DMS114 treated with DMSO at 0.1 percent for 48 hours (cell line): ENCODE data around the gene MLLT6.

Experiments used
- DNase-seq: peaks from one replicate; lab custom pipeline; 2025; ENCODE audit not compliant: unreplicated experiment; lab: John Stamatoyannopoulos, UW

Gene MLLT6

DNA sequence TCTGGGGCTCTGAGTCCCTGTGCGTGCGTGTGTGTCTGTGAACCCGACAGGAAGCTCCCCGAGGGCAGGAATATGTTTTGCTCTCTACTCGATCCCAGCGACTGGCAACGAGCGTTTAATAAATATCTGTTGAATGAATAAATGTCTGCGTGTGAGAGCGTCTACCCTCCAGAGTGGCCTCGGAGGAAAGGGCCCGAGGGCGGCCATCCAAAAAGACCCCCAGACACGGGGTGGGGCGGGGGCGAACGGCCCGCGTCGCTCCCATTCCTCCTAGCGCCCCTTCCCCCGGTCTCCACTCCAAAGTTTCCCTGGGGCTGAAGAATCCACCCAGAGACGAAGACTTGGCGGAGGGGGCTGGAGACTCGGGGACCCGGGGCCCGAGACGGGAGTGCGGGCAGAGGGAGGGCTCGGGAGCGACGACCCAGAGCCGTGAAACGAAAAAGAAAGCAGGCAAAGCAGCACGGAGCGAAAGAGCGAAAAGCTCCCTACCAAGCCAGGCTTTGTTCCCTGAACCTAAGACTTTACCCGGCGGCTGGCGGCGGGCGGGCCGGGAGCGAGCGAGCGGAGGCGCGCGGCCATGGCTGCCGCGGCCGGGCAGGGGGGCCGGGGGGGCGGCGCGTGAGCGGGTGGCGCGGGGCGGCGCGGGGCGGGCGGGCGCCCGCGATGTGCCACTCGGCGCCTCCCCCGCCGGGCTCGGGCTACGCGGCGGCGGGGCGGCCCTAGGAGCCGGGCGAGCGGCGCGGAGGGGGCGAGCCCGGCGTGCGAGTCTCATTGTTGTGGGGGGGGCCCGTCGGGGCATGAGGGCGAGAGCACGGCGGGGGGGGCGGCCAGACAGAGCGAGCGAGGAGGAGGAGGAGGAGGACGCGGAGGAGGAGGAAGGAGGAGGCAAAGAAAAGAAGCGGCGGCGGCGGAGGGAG, at the start of gene MLLT6:
Gene MLLT6 (plus strand): TSS at position 668 of the 917 bp plus-strand sequence. CDS start 360 bp downstream, outside the sequence.
- DNase-seq: peak; percentile 57

DNA sequence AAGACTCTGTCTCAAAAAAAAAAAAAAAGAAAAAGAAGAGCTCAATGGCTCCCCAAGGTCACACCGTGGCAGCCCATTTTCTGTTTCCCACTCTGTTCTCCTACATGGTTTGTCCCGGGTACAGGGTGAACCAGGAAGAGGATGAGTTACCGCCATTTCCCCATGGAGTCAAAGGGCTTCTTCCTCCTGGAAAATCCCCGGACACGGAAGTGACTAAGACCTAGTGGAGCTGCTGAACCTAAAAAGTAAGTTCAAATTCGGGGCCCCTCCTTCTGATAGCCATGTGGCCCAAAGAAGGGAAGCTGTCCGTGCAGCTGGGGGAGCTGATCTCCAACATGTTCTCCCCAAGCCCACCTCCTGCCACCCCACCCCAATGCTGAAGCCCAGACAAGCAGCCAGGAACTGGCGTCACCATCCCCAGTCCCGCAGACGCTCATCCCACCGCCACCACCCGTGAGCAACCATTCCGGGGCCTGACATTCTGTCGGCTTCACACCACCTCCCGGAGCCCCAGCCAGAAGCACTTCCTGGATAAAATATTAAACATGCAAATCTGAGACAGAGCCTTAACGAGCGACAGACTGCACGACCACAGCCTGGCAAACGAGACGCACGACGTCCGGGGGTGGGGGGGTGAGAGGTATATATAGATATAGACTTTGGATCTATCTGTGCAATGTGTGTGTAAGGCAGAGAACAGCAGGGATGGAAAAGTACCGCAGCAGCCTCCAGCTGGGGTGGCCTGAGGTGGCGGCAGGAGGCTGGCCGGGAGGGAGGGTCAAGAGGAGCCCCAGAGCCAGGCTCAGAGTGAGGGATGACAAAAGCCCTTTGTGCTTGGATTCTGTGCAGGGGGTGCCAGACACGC, 47.9 kb upstream of the MLLT6 start:
- DNase-seq: no peak

DNA sequence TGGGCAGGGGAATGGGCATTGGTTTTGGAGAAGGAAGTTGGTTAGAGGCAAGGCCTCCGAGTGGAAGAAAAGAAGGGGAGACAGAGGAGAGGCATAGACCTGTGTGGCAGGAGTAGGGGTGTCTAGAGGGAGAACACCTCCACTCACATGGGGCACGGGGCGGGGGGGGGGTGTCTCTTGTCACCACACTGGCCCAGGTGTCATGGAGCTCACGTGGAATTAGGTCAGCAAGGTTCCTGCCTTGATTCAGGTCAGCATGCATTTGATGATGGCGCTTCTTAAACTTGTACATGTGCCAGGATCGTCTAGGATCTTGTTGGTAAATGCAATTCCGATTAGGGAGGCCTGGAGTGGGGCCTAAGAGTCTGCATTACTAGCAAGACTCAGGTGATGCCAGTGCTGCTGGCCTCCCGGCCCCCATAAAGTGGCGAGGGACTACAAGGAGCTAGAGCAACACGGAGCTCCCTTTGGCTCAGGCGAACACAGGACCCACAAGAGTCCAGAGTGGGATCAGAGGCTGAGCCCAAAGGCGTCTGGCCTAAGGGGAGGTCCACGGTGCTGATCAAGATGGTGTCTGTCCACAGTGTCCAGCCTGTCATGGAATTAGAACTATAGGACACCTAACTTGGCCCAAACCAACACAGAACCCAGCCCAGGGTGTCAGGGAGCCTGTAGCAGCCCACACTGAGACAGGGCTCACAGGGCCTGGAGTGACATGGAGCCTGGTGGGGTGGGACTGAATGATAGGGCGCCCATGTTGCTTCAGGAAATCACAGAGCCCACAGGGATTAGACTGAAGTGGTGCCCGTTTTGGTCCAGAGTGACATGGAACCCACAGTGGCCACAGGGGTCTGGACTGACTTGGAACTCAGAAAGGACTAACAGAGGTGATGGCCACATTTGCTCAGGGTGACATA, 47.0 kb upstream of the MLLT6 start:
- no peak for DNase-seq

DNA sequence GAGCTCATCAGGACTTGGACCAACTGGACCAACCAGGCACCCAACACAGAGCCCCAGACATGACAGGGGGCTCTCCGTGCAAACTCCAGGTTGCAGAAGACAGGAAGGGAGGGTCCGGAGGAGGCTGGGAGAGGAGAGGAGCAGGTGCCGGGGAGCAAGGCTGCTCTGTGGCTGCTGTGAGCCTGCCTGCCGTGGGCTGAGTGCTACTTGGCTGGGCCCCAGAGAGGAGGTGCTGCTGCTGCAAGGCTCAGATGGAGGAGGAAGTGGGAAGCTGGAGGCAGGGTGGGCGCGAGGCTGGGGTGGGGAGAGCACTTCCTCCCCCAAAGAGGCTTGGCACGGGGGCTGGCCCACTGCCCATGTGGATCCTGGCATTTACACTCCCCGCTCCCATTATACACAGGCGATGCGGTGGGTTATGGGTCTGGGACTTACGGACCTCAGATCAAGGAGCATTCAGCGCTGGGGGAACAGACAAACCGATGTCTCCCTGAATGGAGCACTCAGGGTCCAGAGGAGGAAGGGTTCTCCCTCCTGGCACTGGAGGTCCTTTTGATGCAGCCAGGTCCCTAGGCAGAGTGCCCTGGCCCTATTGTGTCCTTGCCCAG, 46.2 kb upstream of the MLLT6 start:
- no peak for DNase-seq

DNA sequence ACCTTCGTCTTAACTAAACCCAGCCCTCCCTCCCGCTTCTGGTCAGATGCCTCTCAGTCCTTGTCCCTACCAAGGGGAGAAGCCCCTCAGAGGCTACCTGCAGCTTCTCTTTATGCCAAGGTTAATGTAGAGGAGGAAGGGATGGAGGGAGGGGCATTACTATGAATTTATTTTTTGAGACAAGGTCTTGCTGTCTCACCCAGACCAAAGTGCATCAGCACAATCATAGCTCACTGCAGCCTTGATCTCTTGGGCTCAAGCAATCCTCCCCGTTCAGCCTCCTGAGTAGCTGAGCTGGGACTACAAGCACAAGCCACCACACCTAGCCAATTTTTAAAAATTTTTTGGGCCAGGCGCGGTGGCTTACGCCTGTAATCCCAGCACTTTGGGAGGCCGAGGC, 45.7 kb upstream of the MLLT6 start:
- no peak for DNase-seq

DNA sequence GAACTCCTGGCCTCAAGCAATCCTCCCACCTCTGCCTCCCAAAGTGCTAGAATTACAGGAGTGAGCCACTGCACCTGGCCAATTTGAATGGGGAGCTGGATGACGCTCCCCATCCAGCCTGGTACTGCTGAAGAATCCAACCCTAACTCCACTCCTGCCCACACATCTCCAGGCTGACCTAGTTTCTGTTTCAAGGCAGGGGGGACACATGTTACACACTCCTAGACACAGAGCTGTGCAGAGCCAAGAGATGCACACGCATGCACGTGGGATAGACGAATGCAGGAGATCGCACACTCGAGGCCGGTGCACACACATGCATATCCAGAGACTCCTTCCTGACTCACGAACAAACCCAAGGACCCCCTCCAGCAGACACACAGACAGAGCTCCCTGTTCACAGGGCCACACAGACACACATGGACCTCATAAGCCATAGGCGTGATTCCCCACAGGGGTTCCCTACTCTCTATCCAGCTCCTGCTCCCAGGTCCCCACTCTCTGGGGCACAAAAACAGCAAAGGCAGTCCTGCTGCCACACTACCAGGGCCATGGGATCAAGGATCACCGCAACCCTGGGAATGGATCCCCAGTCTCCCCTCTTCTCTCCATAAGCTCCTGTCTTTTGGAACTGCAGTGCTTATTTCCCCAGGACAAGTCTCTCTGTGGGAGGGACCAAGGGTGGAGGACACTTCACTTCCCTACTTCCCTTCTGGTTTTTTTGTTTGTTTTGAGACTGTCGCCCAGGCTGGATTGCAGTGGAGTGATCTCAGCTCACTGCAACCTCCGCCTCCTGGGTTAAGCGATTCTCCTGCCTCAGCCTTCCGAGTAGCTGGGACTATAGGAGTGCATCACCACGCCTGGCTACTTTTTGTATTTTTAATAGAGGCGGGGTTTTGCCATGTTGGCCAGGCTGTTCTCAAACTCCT, 44.7 kb upstream of the MLLT6 start:
- no peak for DNase-seq

DNA sequence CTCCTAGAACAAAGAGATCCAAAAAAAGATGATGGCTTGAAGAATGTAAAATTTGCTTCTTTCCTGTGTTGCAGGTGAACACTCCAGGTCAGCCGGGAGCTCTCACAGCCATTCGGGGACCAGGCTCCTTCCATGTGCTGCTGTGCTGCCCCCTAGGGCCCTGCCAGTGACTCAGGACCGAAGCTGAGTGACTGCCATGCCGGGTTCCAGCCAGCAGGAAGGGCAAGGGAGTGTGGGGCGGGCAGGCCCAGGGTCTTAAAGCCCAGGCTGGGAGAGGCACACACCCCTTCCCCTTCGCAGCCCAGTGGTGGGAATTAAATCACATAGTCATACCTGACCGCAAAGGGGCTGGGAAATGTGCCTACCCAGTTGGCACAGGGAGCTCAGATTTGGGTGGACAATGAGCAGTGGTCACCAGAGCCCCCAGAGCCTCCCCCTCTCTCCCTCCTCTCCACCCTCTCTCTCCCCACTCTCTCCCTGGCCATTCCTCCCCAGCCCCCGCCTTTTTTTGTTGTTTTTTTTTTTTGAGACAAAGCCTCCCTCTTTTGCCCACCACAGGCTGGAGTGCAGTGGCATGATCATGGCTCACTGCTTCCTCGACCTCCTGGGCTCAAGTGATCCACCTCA, 41.8 kb upstream of the MLLT6 start:
- peak; percentile 42 for DNase-seq

DNA sequence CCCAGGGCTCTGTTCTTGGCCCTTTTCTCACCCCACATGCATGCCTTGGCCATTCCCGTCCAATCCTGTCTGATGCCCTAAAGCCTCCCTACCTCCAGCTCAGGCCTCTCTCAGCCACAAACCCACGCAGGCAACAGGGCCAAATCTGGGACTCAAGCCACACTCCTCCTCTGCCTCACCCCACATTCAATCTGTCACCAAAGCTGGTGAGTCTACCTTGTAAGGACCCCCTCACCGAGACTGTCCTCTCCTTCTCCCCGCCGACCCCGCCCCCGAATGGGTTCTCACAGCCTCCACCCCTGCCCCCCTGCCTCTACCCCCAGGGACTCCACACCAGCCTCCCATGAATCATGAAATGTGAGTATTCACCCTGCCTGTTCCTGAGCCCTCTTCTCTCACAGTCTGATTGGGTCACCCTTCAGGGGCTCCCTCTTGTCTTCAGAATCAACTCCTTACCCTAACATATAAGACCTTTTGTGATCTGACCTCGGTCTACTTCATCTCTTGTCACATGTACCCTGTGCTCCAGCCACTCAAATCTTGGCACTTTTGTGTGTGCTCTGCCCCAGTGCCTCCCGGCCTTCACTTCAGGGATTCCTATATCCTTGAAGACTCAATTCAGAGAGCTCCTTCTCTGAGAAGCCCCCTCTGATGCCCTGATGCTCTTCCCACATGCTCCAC, 41.0 kb upstream of the MLLT6 start:
- no peak for DNase-seq

DNA sequence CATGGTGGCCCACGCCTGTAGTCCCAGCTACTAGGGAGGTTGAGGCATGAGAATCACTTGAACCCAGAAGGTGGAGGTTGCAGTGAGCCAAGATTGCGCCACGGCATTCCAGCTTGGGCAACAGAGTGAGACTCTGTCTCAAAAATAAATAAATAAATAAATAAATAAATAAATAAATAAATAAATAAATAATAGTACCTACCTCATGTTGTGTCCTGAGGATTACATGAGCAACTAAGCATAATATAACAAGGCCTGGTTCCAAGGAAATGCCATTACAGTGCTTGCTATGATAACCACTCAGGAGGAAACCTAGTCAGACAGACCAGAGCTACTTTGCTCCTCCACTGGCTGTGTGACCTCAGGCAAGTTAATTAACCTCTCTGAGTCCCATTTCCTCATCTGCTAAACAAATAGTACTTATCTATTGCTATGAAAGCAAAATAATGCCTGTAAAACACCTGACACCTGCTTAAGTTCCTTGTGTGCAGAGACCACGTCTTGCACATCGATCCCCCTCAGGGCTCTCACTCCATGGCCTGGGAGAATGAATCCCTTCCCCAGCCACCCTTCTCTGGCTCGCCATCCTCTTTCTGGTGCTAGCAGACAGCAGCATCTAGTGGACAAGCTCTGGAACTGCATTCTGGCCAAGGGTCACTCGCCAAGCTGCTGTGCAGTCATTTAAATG, 37.8 kb upstream of the MLLT6 start:
- peak; percentile 52 for DNase-seq

DNA sequence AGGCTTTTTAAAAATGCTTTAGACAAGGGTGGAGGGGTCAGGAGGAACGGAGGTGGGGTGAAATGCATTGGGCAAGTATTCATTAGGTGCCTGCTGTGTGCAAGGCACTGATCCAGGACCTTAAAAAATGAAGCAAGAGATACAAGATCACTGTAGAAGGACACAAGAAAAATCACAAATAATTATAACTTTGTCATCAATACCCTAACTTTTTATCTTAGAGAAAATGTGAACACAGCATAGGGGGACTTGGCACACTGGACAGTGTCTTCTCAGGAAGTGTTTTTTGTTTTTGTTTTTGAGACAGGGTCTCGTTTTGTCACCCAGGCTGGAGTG, 37.3 kb upstream of the MLLT6 start:
- DNase-seq: no peak

DNA sequence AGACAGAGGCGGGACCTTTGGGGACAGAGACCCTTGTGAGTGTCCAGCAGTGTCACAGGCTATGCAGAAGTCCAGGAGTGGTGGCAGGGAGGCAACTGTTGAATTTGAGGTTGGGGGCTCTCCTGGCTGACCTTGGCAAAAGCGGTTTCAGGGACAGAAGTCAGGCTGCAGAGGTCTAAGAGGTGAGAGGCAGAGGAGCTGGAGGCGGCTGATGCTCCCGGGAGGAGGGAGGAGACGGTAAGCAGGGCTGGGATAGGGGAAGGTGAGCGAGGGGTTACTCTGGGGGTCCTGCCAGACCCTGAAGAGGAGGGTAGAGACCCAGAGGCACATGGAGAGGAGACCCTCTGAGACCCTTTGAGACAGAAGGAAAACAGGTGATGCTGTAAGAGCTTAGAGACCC, 35.6 kb upstream of the MLLT6 start:
- no peak for DNase-seq

DNA sequence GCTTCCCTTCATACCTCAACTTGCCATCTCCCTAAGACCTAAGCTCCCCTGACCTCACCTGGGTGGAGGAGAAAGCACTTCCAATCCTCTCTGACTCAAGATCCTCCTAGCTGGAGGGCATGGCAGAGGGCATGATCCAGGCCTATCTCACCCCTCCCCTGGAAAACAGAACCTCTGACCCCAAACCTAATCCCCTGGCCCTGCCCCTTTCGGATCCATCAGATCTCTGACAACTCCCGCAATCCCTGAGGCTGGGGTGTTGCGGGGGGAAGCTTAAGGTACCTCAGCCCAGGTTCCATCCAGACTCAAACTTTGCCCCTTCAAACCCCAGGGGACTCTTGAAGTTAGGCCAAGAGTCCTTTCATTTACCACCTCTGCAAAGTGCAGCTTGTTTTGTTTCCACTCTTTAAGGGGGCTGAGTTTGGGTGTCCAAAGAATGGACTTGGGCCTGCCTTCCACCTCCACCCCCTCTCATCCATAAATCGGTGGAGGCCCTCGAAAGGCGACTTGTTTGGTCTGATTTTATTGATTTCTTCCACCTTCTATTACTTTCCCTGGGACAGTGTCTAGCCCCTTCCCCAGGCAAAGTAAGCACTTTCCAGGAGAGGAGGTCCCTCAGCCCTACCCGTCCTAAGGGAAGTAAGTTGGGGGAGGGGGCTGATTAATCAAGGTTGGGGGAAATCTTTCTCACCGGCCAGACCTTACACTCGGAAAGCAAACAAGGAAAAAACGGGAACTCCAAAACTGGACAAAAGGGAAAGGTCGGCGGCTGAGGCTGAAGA, 32.9 kb upstream of the MLLT6 start:
- no peak for DNase-seq

DNA sequence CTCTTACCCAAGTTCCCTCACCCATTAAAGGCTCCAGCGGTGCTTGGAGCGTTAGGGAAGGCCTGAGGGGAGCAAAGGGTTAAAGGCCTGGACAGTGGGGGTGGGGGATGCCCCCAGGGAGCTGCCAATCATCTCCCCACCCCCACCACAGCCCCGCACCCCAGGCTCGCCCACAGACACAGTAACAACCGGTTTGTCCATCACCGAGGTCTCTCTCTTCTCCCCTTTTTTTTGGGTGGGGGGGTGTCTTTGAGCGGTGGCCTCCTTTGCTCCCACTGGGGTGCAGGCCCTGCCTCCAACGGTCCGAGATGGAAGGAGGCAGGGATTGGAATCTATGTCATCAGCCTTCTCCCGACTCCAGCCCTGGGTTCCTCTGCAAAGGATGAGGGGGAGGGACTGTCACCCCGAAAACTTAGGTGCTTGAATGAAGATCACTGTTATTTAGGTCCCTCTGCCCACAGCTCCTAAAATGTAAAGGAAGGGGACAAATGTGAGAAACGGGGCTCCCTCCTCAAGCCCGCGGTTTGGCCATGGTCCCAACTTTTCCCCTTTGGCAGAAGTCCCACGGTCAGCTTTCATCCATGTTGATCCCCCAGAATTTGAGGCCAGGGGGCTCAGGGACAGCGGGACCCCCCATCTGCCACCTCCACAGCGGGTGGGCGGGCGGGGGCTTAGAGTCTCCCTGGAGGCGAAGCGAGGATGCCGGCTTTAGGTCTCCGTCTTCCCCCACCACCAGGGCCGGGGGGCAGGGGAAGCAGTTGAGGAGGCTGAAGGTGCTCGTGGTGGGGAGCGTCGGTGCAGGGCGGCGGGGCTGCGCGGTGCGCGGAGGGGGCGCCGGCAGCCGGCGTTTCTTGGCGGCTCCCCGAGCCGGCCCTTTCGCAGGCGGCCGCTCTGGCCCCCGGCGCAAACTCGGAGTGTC, 32.0 kb upstream of the MLLT6 start:
- DNase-seq: no peak

DNA sequence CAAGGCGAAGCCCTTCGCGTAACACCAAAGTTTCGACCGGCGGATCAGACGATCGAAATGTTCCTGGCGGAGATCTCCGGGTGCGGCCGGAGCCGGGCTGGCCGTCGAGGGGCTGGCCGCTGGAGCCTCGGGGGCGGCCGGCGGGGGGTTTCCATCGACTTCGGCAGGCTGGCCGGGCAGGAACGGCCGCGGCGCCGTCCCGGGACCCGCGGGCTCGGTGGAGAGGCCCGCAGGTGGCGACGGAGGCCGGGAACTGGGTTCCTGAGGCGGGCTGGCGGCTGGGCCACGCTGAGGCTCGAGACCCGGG, 31.4 kb upstream of the MLLT6 start:
- DNase-seq: no peak

DNA sequence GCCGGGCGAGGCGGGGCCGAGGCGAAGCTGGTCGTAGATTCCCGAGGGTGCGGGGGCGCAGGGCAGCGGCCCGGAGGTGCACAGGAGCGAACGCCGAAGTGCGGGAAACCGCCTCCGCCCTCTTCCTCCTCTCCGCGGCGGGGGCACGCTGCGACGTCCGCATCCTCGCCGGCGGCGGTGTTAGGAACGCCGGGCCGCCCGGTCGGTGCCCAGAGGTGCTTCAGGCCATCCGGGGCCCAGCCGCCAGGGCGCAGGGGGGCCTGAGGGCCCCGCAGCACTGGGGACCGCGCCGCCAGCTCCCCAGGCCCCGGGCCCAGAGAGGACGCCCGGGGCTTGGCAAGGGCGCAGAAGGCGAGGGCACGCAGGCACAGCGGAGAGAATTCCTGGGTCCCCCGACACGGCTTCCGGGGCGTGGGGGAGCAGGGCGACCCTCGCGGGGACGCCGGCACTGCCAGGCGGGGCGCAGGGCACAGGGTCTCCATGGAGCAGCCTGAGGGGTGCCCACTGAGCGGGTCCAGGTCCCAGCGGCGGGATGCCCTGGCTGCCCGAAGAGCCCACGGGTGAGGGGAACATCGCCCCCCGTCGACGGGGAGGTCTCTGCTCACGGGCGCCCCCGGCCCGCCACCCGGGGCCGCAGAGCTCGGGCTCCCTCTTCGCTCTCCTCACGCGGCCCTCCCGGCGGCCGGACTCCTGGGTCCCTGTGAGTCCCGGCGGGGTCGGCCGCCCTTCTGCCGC, 30.9 kb upstream of the MLLT6 start:
- no peak for DNase-seq
